ENCODE results near the gene RAB4A. TPM values are rescaled to one million over a fixed set of nuclear protein-coding genes. Genes with fewer than 3 reads are reported as not detected.

RAB4A gene
- total and polyA plus RNA-seq, 2 of the 8 experiments (the other 6 are each of a cell fraction or from before 2014, with no cell fraction given) = 13.3 to 68.8 TPM

DNA sequence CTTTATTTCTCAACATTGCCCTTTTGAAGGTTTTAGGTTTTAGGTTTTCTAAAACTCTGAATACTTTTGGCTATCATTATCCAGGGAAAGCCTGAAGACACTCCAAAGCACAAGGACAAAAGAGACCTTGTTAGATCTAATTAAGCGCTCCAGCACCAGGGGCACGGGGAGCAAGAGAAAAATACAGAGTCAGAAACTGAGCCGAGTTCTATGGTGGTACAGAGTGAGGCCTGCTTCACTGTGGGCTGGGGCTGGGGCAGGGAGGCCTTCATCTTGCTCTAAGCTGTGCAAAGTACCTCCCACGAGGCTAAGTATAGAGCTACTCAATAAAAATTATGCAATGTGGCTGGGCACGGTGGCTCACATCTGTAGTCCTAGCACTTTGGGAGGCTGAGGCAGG lies 19.7 kb upstream of the RAB4A start (continued):
- TF ChIP-seq, protein P1, sequence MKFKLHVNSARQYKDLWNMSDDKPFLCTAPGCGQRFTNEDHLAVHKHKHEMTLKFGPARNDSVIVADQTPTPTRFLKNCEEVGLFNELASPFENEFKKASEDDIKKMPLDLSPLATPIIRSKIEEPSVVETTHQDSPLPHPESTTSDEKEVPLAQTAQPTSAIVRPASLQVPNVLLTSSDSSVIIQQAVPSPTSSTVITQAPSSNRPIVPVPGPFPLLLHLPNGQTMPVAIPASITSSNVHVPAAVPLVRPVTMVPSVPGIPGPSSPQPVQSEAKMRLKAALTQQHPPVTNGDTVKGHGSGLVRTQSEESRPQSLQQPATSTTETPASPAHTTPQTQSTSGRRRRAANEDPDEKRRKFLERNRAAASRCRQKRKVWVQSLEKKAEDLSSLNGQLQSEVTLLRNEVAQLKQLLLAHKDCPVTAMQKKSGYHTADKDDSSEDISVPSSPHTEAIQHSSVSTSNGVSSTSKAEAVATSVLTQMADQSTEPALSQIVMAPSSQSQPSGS (IDR thresholded peaks at IDR 0.05; ENCODE audit: low read length) = no peak
- TF ChIP-seq, protein P2, sequence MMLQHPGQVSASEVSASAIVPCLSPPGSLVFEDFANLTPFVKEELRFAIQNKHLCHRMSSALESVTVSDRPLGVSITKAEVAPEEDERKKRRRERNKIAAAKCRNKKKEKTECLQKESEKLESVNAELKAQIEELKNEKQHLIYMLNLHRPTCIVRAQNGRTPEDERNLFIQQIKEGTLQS (IDR thresholded peaks at IDR 0.05; ENCODE audit: insufficient read depth, low read depth, low read length) = no peak
- TF ChIP-seq SAP30 (IDR thresholded peaks at IDR 0.05; ENCODE audit: insufficient read depth, insufficient replicate concordance, low read length) (no peak), SIN3A (conservative IDR thresholded peaks at IDR 0.05 in 1 of 2, IDR thresholded peaks at IDR 0.05 in 1 of 2; ENCODE audit: low read depth in 1 of 2, low read length in 2 of 2) (no peak), SP1 (IDR thresholded peaks at IDR 0.05; ENCODE audit: low read depth, low read length) (no peak)
